ENCODE results near the gene TMEM43. TPM values are rescaled to one million over a fixed set of nuclear protein-coding genes. Genes with fewer than 3 reads are reported as not detected.

Gene TMEM43
- total RNA-seq, 1 donor, result 120 TPM

GRCh38 chr3:14183015-14183577 lies 58.2 kb downstream of the TMEM43 start:
- no peak overlapping the region for H3K4me3 ChIP-seq (ENCODE audit: low read depth, low read length)
- no peak for TF ChIP-seq CTCF (IDR thresholded peaks at IDR 0.05; ENCODE audit: insufficient read depth, low read depth, low read length)
- DNase-seq (ENCODE audit: low read depth), result no peak

GRCh38 chr3:14186854-14187458 lies 62.1 kb downstream of the TMEM43 start:
- no peak for DNase-seq (ENCODE audit: low read depth)
- TF ChIP-seq CTCF (IDR thresholded peaks at IDR 0.05; ENCODE audit: insufficient read depth, low read depth, low read length), result no peak
- H3K4me3 ChIP-seq (ENCODE audit: low read depth, low read length), result no peak overlapping the region

GRCh38 chr3:14188041-14188754 lies 63.3 kb downstream of the TMEM43 start:
- no peak for DNase-seq (ENCODE audit: low read depth)
- H3K4me3 ChIP-seq (ENCODE audit: low read depth, low read length), result no peak overlapping the region
- no peak for TF ChIP-seq CTCF (IDR thresholded peaks at IDR 0.05; ENCODE audit: insufficient read depth, low read depth, low read length)

Other genes starting within 250 kb of the TMEM43 start
- gene WNT7A, start 245.0 kb upstream of the TMEM43 start, total RNA-seq, result not detected in 2 replicates
- gene CHCHD4, start 182 bp upstream of the TMEM43 start, total RNA-seq, result 7.4 and 10.8 TPM in 2 replicates
- gene XPC, start 53.5 kb downstream of the TMEM43 start, total RNA-seq, result 33.5 and 54.4 TPM in 2 replicates
- gene LSM3, start 53.8 kb downstream of the TMEM43 start, total RNA-seq, result 5.5 and 7.3 TPM in 2 replicates